Endothelial cell of hepatic sinusoid (primary cell): ENCODE measurements around the gene ALOX15B.
"Not testable (repeated sequence)": the region's sequence is repeated elsewhere in the genome, so short reads cannot be mapped to it uniquely, and the experiment has no call there.

ENCODE experiments used
- in situ Hi-C: cut with HindIII; loops from 2 replicates; pipeline ENCODE4 v1.10.0; 2017; ENCODE audit warnings: low sequenced_read_pairs

ALOX15B gene

GRCh38 chr17:8013731-8014557 is 24.9 kb upstream of the ALOX15B start:
- in situ Hi-C loops: no loop called here

- in situ Hi-C loops: no loop called here
Measured at GRCh38 chr17:8014558-8014850, 24.4 kb upstream of the ALOX15B start.

- in situ Hi-C loops: loop anchor here (5.0 kb wide), 1 partner anchor 97 kb away; no protein-coding TSS in a partner anchor
Measured at GRCh38 chr17:8015236-8015956, 23.5 kb upstream of the ALOX15B start.

DNA sequence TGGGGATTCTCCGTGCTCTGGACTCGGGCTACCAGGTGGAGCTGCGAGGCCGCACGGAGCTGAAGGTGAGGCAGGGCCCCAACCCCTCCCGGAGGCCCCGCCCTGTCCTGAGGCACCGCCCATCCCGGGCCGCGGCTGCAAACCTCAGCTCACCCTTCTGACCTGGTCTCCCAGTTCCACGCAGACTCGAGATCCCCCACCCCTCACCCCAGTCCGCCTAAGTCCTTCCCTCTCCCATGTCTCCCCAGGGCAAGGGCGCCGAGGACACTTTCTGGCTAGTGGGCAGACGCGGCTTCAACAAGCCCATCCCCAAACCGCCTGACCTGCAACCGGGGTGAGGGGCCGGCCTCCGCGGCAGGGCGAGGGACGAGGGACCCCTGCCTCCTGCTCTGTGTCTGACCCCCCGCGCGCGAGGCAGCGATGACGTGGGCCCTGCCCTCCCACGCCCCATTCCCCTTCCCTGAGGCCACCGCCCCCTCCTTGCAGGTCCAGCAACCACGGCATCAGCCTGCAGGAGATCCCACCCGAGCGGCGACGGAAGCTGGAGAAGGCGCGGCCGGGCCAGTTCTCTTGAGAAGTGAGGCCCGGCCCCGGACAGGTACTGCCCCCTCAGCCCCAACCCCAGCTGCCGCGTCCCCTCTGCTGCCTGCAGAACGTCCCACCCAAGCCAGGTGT is 22.8 kb upstream of the ALOX15B start:
- in situ Hi-C loops: loop anchor here (5.0 kb wide), 1 partner anchor 96 kb away; no protein-coding TSS in a partner anchor

DNA sequence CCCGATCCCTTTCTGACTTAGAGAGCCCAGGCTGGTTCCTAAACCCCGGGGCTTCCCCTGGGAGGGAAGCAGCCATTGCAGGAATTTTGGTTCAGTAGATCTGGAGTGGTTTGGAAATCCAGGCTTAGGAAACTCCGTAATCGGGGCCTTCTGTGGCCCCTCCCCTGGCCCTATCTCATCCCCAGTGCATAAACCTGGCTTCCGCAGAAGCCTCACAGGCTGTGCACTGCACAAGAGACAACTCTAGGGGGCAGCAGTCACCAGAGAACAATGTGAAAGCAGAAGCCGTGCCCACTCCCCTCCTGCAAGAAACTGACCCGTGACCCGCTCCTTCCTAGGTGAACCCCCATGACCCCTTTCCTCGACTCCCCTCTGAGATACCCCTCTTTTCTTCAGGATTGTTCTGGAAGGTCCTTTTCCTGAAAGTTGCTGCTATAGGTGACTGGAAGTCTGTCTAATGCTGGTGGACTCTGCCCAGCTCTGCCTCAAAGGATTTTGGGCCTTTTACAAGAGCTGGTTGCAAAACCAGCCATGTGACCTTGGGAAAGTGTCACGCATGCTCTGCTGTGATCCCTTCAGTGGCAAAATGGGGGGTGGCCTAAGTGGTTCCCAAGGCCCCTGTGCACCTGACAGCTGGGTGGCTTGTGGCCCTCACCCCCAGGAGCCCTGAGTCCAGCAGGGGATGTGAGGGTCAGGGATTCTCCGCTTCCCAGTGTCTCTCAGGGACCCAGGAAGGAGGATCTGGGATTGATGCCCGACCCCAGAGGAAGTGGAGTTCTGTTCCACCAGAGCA is 22.0 kb upstream of the ALOX15B start:
- in situ Hi-C loops: loop anchor here (5.0 kb wide), 1 partner anchor 95 kb away; no protein-coding TSS in a partner anchor

GRCh38 chr17:8018436-8018835 is 20.4 kb upstream of the ALOX15B start:
- in situ Hi-C loops: loop anchor here (5.0 kb wide), 1 partner anchor 94 kb away; no protein-coding TSS in a partner anchor

DNA sequence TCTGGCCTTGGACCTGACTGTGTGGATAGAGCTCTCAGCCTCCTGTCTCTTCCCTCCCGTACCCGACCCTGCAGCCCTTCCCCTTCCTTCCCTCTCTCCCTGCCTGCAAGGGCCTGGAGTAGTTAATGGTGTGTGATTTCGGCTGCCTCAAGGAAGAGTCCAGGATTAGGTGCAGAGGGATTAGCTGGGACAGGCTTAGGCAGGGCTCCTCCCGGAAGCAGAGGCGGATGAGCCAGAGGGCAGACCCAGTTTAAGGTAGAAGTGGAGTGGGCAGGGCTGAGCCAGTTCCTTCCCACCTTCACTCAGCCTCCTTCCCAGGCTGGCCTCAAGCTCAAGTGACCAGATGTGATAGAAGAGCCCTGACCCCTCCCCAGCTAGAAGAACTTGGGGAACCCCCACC is 19.7 kb upstream of the ALOX15B start:
- in situ Hi-C loops: loop anchor here (5.0 kb wide), 1 partner anchor 93 kb away; no protein-coding TSS in a partner anchor

DNA sequence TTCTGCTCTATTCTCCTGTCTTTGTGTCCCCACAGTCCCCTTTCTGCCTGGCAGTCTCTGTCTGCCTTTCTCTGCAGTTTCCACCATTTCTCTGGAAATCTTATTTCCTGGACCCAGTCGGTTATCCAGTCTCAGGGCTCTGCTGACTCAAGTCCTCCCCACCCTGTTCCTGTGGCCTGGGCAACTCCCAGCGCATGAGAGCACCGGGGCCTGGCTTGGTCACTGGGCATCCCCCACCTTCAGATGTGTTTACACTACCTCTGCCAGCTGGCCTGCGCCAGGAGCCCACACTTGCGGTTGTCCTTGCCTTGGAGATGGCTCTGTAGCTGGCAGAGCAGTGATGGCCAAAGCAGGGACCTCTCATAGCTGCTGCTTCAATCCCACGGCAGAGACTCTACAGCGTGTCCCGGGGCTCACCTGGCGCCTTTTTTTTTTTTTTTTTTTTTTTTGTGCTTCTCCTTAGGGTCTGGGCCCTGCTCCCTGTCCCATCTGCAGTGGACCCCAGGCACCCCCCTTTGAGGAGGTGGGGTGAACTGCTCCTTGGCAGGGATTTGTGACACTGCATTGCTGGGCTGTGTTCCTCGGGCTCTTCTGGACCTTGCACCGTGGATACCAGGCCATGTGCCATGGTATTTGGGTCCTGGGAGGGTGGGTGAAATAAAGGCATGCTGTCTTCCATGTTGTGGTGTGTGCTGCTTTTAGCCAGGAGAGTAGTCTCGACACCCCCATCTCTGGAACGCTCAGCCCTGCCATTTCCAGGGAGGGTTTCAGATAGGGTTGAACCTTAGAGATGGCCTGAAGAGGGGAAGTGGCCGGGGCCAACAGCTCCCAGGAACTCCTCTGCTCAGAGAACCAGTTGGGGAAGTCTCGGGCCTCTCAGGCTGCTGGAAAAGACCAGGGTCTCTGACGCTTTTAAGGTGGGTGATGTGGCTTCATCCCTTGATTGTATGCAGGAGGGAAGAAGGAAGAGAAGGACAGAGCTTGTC is 18.9 kb upstream of the ALOX15B start:
- in situ Hi-C loops: loop anchor here (5.0 kb wide), 1 partner anchor 92 kb away; no protein-coding TSS in a partner anchor

GRCh38 chr17:8020776-8021564 is 17.9 kb upstream of the ALOX15B start:
- in situ Hi-C loops: no loop called here

DNA sequence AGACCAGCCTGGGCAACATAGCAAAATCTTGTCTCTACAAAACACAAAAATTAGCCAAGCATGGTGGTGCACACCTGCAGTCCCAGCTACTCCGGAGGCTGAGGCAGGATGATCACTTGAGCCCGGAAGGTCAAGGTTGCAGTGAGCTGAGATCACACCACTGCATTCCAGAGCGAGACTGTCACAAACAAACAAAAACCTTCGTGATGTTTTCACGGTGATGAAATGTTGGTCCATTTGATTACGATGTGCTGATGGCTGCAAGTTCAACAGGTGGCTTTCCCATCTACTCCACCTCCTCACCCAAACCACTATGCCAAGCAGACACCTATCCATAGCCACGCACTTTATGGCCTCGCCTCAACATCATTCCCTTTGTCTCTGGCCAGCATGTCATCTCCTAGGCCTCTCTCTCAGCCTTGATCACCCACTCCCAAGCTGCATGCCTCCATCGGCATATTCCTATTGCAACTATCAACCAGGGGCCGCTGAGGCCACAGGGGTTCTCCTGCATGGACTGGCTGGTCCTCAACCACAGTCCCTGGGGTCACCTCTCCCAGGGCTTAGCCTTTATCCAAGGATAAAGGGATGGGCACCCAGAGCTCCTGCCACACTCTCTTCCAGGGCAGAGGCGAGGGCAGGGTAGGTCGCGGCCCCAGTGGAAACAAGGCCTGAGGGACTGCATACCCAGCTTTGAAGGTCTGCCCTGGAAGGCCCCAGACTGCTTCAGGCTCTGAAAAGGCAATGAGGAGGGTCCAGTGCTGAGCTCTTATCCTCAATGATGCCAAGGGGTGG is 17.1 kb upstream of the ALOX15B start:
- in situ Hi-C loops: no loop called here

GRCh38 chr17:8022360-8023003 is 16.4 kb upstream of the ALOX15B start:
- in situ Hi-C loops: no loop called here

GRCh38 chr17:8024161-8024560 is 14.7 kb upstream of the ALOX15B start:
- in situ Hi-C loops: not testable (repeated sequence)

- in situ Hi-C loops: no loop called here
Measured at GRCh38 chr17:8025176-8025911, 13.5 kb upstream of the ALOX15B start.

DNA sequence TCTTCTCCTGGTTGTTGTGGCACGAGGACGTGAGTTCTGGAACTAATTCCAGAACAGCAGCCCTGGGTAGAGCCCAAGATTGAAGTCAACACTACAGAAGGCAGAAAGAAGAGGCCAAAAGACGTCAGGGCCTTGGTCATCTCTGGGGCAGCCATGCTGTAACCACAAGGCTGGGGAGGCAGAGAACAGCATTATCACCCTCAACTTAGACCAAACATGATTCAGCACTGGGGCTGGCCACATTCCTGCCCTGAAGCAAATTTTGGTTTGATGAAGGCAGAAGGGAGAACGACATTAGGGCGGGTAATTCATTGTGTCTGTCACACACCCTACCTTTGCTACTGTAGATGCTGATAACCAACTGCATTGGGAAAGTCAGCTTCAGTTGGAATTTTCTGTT is 9.7 kb upstream of the ALOX15B start:
- in situ Hi-C loops: no loop called here

DNA sequence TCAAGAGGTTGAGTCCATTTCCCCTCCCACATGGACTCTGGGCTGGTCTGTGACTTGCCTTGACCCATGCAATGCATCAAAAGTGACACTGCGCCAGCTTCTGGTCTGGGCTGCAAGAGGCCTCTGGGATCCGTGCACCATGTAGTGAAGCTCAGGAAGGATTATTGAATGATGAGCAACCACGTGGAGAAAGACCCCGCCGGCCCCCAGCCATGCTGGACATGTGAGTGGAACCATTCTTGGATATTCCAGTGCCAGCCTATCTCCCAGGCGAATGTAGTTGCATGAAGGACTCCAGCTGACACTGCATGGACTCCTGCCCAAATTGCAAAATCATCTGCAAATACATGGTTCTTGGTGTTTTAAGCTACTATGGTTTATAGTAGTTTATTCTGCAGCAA is 7.6 kb upstream of the ALOX15B start:
- in situ Hi-C loops: no loop called here

- in situ Hi-C loops: no loop called here
Measured at GRCh38 chr17:8031950-8032349, 6.9 kb upstream of the ALOX15B start.

- in situ Hi-C loops: no loop called here
Measured at GRCh38 chr17:8032442-8032841, 6.4 kb upstream of the ALOX15B start.
